Mesothelial cell of epicardium (in vitro differentiated cells): ENCODE results near the gene ATP6V1G3. TPM values are rescaled to one million over a fixed set of nuclear protein-coding genes. Genes with fewer than 3 reads are reported as not detected.

Experiments used
- DNase-seq, 2 experiments: peaks; one replicate each; pipeline ENCODE4 v3.0.0; 2021; ENCODE audit warnings: low spot score in 2 of 2; ENCODE audit not compliant: unreplicated experiment in 2 of 2
- H3K27ac Mint-ChIP-seq: 2 replicates; pipeline ENCODE4 v1.8.0; 2021; ENCODE audit warnings: mixed read lengths
- H3K27me3 Mint-ChIP-seq: 2 replicates; pipeline ENCODE4 v1.8.0; 2021; ENCODE audit warnings: low read depth, mixed read lengths
- H3K36me3 Mint-ChIP-seq: 2 replicates; pipeline ENCODE4 v1.8.0; 2021; ENCODE audit warnings: mixed read lengths
- H3K4me1 Mint-ChIP-seq: 2 replicates; pipeline ENCODE4 v1.8.0; 2021; ENCODE audit warnings: mixed read lengths
- H3K4me3 Mint-ChIP-seq: 2 replicates; pipeline ENCODE4 v1.8.0; 2021; ENCODE audit warnings: mild to moderate bottlenecking, moderate library complexity, mixed read lengths
- H3K9me3 Mint-ChIP-seq: 2 replicates; pipeline ENCODE4 v1.8.0; 2021; ENCODE audit warnings: mixed read lengths
- CTCF ChIP-seq: fragments of 200-600 bp; sonication (generic); IDR thresholded peaks from one replicate; pipeline ENCODE4 v1.5.0; 2021; ENCODE audit warnings: antibody characterized with exemption; ENCODE audit not compliant: unreplicated experiment
- total RNA-seq: library from RNA; stranded (reverse); gene quantifications from 3 replicates; pipeline ENCODE4 v1.2.1, GENCODE V29; 2021

Gene ATP6V1G3
- total RNA-seq, 1 donor from 2014 or later, result not detected

GRCh38 chr1:198494658-198495103 is 45.8 kb downstream of the ATP6V1G3 start:
- DNase-seq, result no peak
- no peak for TF ChIP-seq CTCF
- H3K4me1 Mint-ChIP-seq, result peaks cover 21% of the 10 kb centered on the region
- H3K27me3 Mint-ChIP-seq, result no peaks in the 10 kb centered on the region
- no peak overlapping the region for H3K4me3 Mint-ChIP-seq
- no peaks in the 10 kb centered on the region for H3K9me3 Mint-ChIP-seq
- H3K27ac Mint-ChIP-seq, result no peak overlapping the region
- H3K36me3 Mint-ChIP-seq, result no peaks in the 10 kb centered on the region

GRCh38 chr1:198494139-198494538 is 46.3 kb downstream of the ATP6V1G3 start:
- Mint-ChIP-seq H3K36me3 (no peaks in the 10 kb centered on the region), H3K9me3 (no peaks in the 10 kb centered on the region), H3K27me3 (no peaks in the 10 kb centered on the region), H3K4me3 (no peak overlapping the region), H3K4me1 (peaks cover 21% of the 10 kb centered on the region), H3K27ac (no peak overlapping the region)
- TF ChIP-seq CTCF, result no peak
- DNase-seq, result no peak

- no peaks in the 10 kb centered on the region for H3K9me3 Mint-ChIP-seq
- H3K4me1 Mint-ChIP-seq, result peaks cover 14% of the 10 kb centered on the region
- H3K36me3 Mint-ChIP-seq, result no peaks in the 10 kb centered on the region
- H3K27ac Mint-ChIP-seq, result no peak overlapping the region
- DNase-seq, result no peak
- no peak for TF ChIP-seq CTCF
- no peak overlapping the region for H3K4me3 Mint-ChIP-seq
- H3K27me3 Mint-ChIP-seq, result no peaks in the 10 kb centered on the region
Measured at GRCh38 chr1:198493329-198493728, 47.2 kb downstream of the ATP6V1G3 start.

GRCh38 chr1:198492872-198493271 is 47.6 kb downstream of the ATP6V1G3 start:
- Mint-ChIP-seq H3K27ac (no peak overlapping the region), H3K4me1 (peaks cover 12% of the 10 kb centered on the region), H3K4me3 (no peak overlapping the region), H3K36me3 (no peaks in the 10 kb centered on the region), H3K9me3 (no peaks in the 10 kb centered on the region), H3K27me3 (no peaks in the 10 kb centered on the region)
- no peak for TF ChIP-seq CTCF
- DNase-seq, result no peak

- Mint-ChIP-seq H3K4me3 (no peak overlapping the region), H3K9me3 (no peaks in the 10 kb centered on the region), H3K36me3 (no peaks in the 10 kb centered on the region), H3K4me1 (peaks cover 12% of the 10 kb centered on the region), H3K27me3 (no peaks in the 10 kb centered on the region), H3K27ac (no peak overlapping the region)
- no peak for DNase-seq
- no peak for TF ChIP-seq CTCF
Measured at GRCh38 chr1:198491596-198491995, 48.9 kb downstream of the ATP6V1G3 start.

- no peak overlapping the region for H3K4me3 Mint-ChIP-seq
- no peak for TF ChIP-seq CTCF
- H3K4me1 Mint-ChIP-seq, result peaks cover 12% of the 10 kb centered on the region
- H3K27ac Mint-ChIP-seq, result no peak overlapping the region
- H3K27me3 Mint-ChIP-seq, result no peaks in the 10 kb centered on the region
- no peak for DNase-seq
- H3K36me3 Mint-ChIP-seq, result no peaks in the 10 kb centered on the region
- no peaks in the 10 kb centered on the region for H3K9me3 Mint-ChIP-seq
Measured at GRCh38 chr1:198491028-198491427, 49.5 kb downstream of the ATP6V1G3 start.
